Activated naive CD4-positive, alpha-beta T cell treated with anti-CD3 and anti-CD28 coated beads for 36 hours (primary cell): Measurements from ENCODE around the gene ESPN. TPM values are rescaled to one million over a fixed set of nuclear protein-coding genes. Genes with fewer than 3 reads are reported as not detected.
A peak's percentile ranks its signal among the peaks of the same experiment; 100 is the strongest.
"Not testable (repeated sequence)": the region's sequence is repeated elsewhere in the genome, so short reads cannot be mapped to it uniquely, and the experiment has no call there.

ENCODE experiments used
- CTCF ChIA-PET: fragments of 350-600 bp; sonication (Branson Sonifier 250); formaldehyde crosslinking; loops from one replicate; lab custom pipeline; 2021; ENCODE audit warnings: antibody characterized with exemption; lab: Charles Lee
- DNase-seq: peaks from one replicate; pipeline ENCODE4 v3.0.0-alpha.2; 2020
- H3K27ac Mint-ChIP-seq: one replicate; pipeline ENCODE4 v1.8.0; 2021; ENCODE audit warnings: mild to moderate bottlenecking, mixed read lengths
- H3K27me3 Mint-ChIP-seq: one replicate; pipeline ENCODE4 v1.8.0; 2021; ENCODE audit warnings: low read depth, mixed read lengths
- H3K36me3 Mint-ChIP-seq: one replicate; pipeline ENCODE4 v1.8.0; 2021; ENCODE audit warnings: low read depth, mixed read lengths
- H3K4me1 Mint-ChIP-seq: one replicate; pipeline ENCODE4 v1.8.0; 2021; ENCODE audit warnings: low read depth, mixed read lengths
- H3K4me3 Mint-ChIP-seq: one replicate; pipeline ENCODE4 v1.8.0; 2021; ENCODE audit warnings: mild to moderate bottlenecking, moderate library complexity, mixed read lengths
- H3K9me3 Mint-ChIP-seq: one replicate; pipeline ENCODE4 v1.8.0; 2021; ENCODE audit warnings: mixed read lengths
- intact Hi-C: fragments of 100-400 bp; cut with micrococcal nuclease; formaldehyde crosslinking; loops from one replicate; pipeline ENCODE4 v1.15.1; 2023
- total RNA-seq, 2 experiments: library from RNA; stranded (reverse); gene quantifications; one replicate each; pipeline ENCODE4 v1.2.3, GENCODE V29; 2021

ESPN gene
- total RNA-seq, 2 experiments from 2014 or later: 0.50 to 0.79 TPM

DNA sequence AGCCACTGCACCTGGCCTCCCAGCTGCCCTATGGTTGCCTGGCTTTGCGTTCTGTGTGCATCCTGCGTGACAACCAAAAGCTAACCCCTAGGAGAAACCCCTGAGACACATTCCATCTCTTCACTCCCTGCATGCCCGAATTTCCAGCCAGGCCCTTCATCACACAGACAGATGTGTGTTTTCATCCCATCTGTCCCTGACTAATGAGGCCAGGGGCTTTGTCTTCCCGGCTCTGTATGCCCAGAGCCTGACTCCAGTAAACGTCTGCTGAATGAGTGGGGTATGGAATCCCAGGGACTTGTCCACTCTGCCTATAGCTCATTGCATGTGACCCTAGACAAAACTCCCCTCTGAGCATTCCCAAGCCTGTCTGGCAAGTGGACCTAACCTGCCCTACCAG is 9.6 kb downstream of the ESPN start:
- H3K27me3 Mint-ChIP-seq: peaks cover 12% of the 10 kb centered on the region
- intact Hi-C loops: no loop called here
- CTCF ChIA-PET: no interaction called here
- no peaks in the 10 kb centered on the region for H3K9me3 Mint-ChIP-seq
- no peaks in the 10 kb centered on the region for H3K36me3 Mint-ChIP-seq
- H3K4me3 Mint-ChIP-seq: no peak overlapping the region
- no peak for DNase-seq
- H3K4me1 Mint-ChIP-seq: no peaks in the 10 kb centered on the region
- no peak overlapping the region for H3K27ac Mint-ChIP-seq

GRCh38 chr1:6435129-6435528 is 10.6 kb downstream of the ESPN start:
- no peaks in the 10 kb centered on the region for H3K36me3 Mint-ChIP-seq
- intact Hi-C loops: no loop called here
- CTCF ChIA-PET: interaction anchor here (0.6 kb wide), 1 partner anchor 31 kb away, joined by 3 read pairs; no protein-coding TSS in a partner anchor
- no peak overlapping the region for H3K27ac Mint-ChIP-seq
- peaks cover 3% of the 10 kb centered on the region for H3K4me1 Mint-ChIP-seq
- H3K9me3 Mint-ChIP-seq: no peaks in the 10 kb centered on the region
- H3K27me3 Mint-ChIP-seq: peaks cover 18% of the 10 kb centered on the region
- no peak overlapping the region for H3K4me3 Mint-ChIP-seq
- DNase-seq: no peak

DNA sequence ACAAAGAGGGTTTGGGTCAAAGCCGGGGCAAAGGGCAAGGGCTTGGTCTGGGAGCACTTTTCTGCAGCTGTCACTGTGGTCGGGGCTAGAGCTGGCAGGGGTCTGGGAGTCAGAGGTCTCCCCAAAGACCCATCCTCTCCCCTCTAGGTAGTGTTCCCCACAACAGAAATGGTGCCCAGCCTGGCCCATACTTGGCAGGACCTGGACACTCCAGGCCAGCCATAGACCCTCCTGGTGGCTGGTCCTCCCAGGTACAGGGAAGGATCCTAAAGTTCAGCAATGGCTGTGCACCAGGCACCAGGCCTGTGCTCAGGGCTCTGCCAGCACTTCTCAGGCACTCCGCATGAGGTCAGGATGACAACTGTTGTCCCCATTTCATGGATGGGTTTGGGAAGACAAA is 11.0 kb downstream of the ESPN start:
- Mint-ChIP-seq H3K4me1 (peaks cover 3% of the 10 kb centered on the region), H3K4me3 (no peak overlapping the region), H3K27ac (no peak overlapping the region), H3K36me3 (no peaks in the 10 kb centered on the region), H3K9me3 (no peaks in the 10 kb centered on the region), H3K27me3 (peaks cover 18% of the 10 kb centered on the region)
- intact Hi-C loops: no loop called here
- DNase-seq: no peak
- CTCF ChIA-PET: interaction anchor here (0.6 kb wide), 1 partner anchor 31 kb away, joined by 3 read pairs; no protein-coding TSS in a partner anchor

GRCh38 chr1:6436277-6436676 is 11.7 kb downstream of the ESPN start:
- CTCF ChIA-PET: interaction anchor here (1.1 kb wide), 1 partner anchor 32 kb away, joined by 4 read pairs; no protein-coding TSS in a partner anchor
- H3K9me3 Mint-ChIP-seq, DNase-seq, H3K4me1 Mint-ChIP-seq, H3K27ac Mint-ChIP-seq, intact Hi-C loops, H3K36me3 Mint-ChIP-seq, H3K4me3 Mint-ChIP-seq: not testable (repeated sequence)
- peaks cover 22% of the 10 kb centered on the region for H3K27me3 Mint-ChIP-seq

- H3K4me1 Mint-ChIP-seq, intact Hi-C loops: not testable (repeated sequence)
Observed at GRCh38 chr1:6437012-6437700, 12.6 kb downstream of the ESPN start.

DNA sequence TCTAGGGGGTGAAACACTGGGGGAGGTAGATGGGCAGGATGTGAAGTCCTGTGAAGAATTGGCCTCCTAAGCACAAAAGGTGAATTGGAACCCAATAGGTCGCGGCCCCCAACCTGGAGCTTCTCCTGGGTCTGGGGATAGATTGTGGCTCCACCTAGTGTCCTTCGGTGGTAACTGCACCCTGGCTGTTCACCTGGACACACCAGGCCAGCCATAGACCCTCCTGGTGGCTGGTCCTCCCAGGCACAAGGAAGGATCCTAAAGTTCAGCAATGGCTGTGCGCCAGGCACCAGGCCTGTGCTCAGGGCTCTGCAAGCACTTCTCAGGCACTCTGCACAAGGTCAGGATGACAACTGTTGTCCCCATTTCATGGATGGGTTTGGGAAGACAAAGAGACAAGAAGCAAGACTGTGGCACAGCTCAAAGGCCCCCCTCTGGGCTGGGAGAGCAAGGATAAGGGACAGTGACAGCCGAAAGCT is 13.5 kb downstream of the ESPN start:
- Mint-ChIP-seq H3K9me3 (no peaks in the 10 kb centered on the region), H3K36me3 (no peaks in the 10 kb centered on the region), H3K27me3 (peaks cover 27% of the 10 kb centered on the region), H3K4me1 (peaks cover 3% of the 10 kb centered on the region), H3K27ac (no peak overlapping the region), H3K4me3 (no peak overlapping the region)
- CTCF ChIA-PET: interaction anchor here (0.6 to 5.1 kb wide), 31 partner anchors 9 to 322 kb away, joined by 3 to 39 read pairs (median 4); no protein-coding TSS in a partner anchor
- peak; percentile 81 for DNase-seq
- intact Hi-C loops: loop anchor here (1.0 to 2.0 kb wide), 3 partner anchors 15 to 192 kb away; no protein-coding TSS in a partner anchor

More at GRCh38 chr1:6437012-6437700, 12.6 kb downstream of the ESPN start:
- not testable (repeated sequence) for H3K4me3 Mint-ChIP-seq, H3K36me3 Mint-ChIP-seq, H3K9me3 Mint-ChIP-seq, DNase-seq, H3K27ac Mint-ChIP-seq
- peaks cover 27% of the 10 kb centered on the region for H3K27me3 Mint-ChIP-seq
- CTCF ChIA-PET: interaction anchor here (0.5 to 5.1 kb wide), 17 partner anchors 12 to 232 kb away, joined by 3 to 39 read pairs (median 5); no protein-coding TSS in a partner anchor

DNA sequence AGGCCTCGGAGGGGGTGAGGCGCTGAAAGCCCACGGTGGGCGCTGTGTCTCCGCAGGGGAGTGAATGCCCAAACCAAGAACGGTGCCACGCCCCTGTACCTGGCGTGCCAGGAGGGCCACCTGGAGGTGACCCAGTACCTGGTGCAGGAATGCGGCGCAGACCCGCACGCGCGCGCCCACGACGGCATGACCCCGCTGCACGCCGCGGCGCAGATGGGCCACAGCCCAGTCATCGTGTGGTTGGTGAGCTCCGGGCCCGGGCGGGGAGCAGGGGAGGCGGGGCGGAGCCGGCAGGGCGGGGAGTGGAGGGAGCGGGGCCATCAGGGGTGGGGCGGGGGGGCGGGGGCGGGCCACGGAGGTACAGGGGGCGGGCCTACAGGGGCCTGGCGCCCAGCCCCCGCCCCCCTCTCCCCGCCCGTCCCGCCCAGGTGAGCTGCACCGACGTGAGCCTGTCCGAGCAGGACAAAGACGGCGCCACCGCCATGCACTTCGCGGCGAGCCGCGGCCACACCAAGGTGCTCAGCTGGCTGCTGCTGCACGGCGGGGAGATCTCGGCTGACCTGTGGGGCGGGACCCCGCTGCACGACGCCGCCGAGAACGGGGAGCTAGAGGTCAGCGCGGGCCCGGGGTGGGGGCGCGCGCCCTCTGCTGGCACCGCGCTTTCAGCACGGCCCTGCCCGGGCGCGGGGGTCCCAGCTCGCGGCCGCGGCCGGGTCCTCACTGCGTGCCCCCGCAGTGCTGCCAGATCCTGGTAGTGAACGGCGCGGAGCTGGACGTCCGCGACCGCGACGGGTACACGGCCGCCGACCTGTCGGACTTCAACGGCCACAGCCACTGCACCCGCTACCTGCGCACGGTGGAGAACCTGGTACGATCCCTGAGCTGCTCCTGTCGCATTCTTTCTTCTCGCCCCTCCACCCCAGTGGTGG is 15.9 kb downstream of the ESPN start:
- Mint-ChIP-seq H3K27me3 (peaks cover 29% of the 10 kb centered on the region), H3K36me3 (no peaks in the 10 kb centered on the region), H3K27ac (no peak overlapping the region), H3K9me3 (no peaks in the 10 kb centered on the region), H3K4me1 (peaks cover 5% of the 10 kb centered on the region), H3K4me3 (no peak overlapping the region)
- peak; percentile 73 for DNase-seq
- intact Hi-C loops: no loop called here
- CTCF ChIA-PET: interaction anchor here (0.8 to 5.1 kb wide), 5 partner anchors 17 to 193 kb away, joined by 3 to 39 read pairs (median 18); no protein-coding TSS in a partner anchor

DNA sequence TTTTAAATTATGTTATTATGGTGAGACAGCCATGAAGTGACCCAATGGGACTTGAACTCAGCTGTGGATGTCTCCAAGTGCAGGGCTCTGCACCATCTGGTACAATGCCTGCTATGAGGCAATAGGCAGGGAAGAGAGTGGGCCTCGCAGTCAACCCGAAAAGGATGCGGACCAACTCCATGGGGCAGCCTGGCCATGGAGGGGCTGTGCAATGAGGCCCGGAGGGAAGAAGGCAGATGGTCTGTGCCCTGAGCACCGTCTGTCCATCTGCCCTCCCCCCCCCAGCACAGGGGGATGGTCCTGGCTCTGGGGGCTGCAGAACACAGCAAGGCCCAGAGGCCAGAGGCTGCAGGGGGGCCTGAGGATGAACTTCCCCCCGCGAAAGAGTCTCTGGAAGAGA is 17.0 kb downstream of the ESPN start:
- no peak overlapping the region for H3K27ac Mint-ChIP-seq
- CTCF ChIA-PET: interaction anchor here (1.3 to 5.1 kb wide), 4 partner anchors 19 to 194 kb away, joined by 3 to 39 read pairs (median 22); no protein-coding TSS in a partner anchor
- intact Hi-C loops: no loop called here
- H3K36me3 Mint-ChIP-seq: no peaks in the 10 kb centered on the region
- H3K4me1 Mint-ChIP-seq: peaks cover 9% of the 10 kb centered on the region
- H3K27me3 Mint-ChIP-seq: peaks cover 37% of the 10 kb centered on the region
- no peaks in the 10 kb centered on the region for H3K9me3 Mint-ChIP-seq
- no peak overlapping the region for H3K4me3 Mint-ChIP-seq
- DNase-seq: no peak

DNA sequence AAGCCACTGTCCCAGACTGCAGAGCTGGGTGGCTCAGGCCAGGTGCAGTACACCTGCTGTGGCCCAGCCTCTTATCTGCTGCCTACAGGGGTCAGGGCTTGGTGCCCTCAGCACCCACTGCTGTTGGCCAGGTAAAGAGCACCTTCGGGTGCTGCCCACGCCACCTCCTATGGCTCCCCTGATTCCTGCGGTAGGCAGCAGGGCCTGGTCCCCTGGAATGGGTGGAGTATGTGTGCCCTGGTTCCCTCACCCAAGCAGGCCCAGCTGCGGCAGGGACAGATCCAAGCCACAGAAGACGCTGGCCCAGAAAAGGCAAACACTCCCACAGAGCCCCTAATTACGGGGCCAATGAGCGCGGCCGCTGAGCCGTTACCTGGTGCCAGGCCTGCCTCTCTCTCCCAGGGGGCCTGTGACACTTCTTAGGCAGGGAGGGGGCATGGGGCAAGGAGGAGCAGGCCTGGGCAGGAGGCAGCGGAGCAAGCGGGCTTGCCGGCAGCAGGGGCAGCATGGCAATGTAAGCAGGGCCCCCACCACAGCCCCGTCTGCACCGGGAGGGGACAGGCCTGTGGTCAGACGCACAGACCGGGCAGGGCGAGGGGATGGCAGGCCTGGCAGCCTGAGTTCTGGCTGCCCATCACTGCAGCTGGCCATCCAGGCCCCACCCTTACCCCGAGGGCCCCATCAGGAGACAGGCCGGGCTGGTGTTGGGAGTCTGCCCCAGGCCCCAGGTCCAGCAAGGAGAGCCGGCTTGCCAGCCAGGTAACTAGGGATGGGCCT is 19.0 kb downstream of the ESPN start:
- Mint-ChIP-seq H3K4me3 (no peak overlapping the region), H3K9me3 (no peaks in the 10 kb centered on the region), H3K4me1 (peaks cover 12% of the 10 kb centered on the region), H3K27ac (no peak overlapping the region), H3K36me3 (no peaks in the 10 kb centered on the region), H3K27me3 (peaks cover 42% of the 10 kb centered on the region)
- no peak for DNase-seq
- CTCF ChIA-PET: interaction anchor here (0.6 to 1.8 kb wide), 4 partner anchors 12 to 127 kb away, joined by 3 to 5 read pairs (median 4); no protein-coding TSS in a partner anchor
- intact Hi-C loops: loop anchor here (2.0 kb wide), 1 partner anchor 31 kb away; no protein-coding TSS in a partner anchor

DNA sequence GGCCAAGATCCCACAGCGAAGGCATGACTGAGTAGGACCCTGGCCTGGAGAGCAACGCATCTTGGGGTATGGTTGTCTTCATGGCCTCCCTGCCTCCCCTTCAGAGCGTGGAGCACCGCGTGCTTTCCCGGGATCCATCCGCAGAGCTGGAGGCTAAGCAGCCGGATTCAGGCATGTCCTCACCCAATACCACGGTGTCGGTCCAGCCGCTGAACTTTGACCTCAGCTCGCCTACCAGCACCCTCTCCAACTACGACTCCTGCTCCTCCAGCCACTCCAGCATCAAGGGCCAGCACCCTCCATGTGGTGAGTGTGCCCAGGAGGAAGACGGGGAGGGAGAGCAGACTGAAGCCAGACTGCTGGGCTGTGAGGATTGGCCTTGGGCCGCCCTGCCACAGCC is 19.8 kb downstream of the ESPN start:
- intact Hi-C loops: loop anchor here (2.0 kb wide), 1 partner anchor 30 kb away; no protein-coding TSS in a partner anchor
- CTCF ChIA-PET: interaction anchor here (0.5 to 1.8 kb wide), 3 partner anchors 21 to 256 kb away, joined by 3 to 4 read pairs (median 3); no protein-coding TSS in a partner anchor
- Mint-ChIP-seq H3K27me3 (peaks cover 42% of the 10 kb centered on the region), H3K36me3 (no peaks in the 10 kb centered on the region), H3K9me3 (no peaks in the 10 kb centered on the region), H3K27ac (no peak overlapping the region), H3K4me1 (peaks cover 15% of the 10 kb centered on the region), H3K4me3 (no peak overlapping the region)
- DNase-seq: no peak

DNA sequence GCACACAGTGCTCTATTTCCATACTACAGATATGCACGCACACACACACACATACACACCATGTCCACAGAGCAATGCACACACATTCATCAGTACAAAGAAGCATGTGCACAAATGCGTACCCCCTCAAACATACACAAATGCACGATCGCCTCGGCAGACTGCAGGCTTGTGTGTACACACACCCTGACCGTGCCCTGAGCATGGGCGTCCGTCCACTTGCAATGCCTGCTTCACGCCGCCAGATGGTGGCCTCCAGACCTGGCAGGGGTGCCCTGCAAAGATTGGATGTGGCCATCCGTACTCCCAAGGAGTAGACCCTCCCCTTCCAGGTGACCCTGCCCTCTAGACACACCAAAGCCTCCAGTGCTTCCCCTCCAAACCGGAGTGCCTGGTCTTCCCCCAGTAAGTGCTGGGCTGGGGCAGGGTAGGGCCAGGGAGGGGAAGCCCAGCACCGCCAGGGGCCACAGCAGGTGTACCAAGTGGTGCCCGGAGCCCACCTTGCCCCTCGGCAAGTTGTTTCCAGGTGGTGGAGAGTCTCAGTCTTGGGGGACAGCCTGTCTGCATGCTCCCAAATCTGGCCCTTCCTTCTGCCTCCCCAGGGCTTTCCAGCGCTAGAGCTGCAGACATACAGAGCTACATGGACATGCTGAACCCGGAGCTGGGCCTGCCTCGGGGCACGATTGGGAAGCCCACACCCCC is 20.6 kb downstream of the ESPN start:
- Mint-ChIP-seq H3K4me3 (no peak overlapping the region), H3K36me3 (no peaks in the 10 kb centered on the region), H3K4me1 (peaks cover 15% of the 10 kb centered on the region), H3K27me3 (peaks cover 45% of the 10 kb centered on the region), H3K9me3 (no peaks in the 10 kb centered on the region), H3K27ac (no peak overlapping the region)
- intact Hi-C loops: loop anchor here (1.0 to 5.0 kb wide), 3 partner anchors 19 to 47 kb away; partner anchors contain the start of gene PLEKHG5
- CTCF ChIA-PET: interaction anchor here (1.3 to 1.8 kb wide), 3 partner anchors 22 to 45 kb away, joined by 3 to 5 read pairs (median 4); no protein-coding TSS in a partner anchor
- DNase-seq: peak; percentile 62
